ENCODE data around the gene BEND5. TPM values are rescaled to one million over a fixed set of nuclear protein-coding genes. Genes with fewer than 3 reads are reported as not detected.

The BEND5 gene
- total and polyA plus RNA-seq, 10 of the 15 experiments (the other 5 are each of a cell fraction or from before 2014, with no cell fraction given): 0.26 TPM; not detected in 9

GRCh38 chr1:48772211-48772610 lies 4.5 kb downstream of the BEND5 start (continued):
- TF ChIP-seq, protein P1, sequence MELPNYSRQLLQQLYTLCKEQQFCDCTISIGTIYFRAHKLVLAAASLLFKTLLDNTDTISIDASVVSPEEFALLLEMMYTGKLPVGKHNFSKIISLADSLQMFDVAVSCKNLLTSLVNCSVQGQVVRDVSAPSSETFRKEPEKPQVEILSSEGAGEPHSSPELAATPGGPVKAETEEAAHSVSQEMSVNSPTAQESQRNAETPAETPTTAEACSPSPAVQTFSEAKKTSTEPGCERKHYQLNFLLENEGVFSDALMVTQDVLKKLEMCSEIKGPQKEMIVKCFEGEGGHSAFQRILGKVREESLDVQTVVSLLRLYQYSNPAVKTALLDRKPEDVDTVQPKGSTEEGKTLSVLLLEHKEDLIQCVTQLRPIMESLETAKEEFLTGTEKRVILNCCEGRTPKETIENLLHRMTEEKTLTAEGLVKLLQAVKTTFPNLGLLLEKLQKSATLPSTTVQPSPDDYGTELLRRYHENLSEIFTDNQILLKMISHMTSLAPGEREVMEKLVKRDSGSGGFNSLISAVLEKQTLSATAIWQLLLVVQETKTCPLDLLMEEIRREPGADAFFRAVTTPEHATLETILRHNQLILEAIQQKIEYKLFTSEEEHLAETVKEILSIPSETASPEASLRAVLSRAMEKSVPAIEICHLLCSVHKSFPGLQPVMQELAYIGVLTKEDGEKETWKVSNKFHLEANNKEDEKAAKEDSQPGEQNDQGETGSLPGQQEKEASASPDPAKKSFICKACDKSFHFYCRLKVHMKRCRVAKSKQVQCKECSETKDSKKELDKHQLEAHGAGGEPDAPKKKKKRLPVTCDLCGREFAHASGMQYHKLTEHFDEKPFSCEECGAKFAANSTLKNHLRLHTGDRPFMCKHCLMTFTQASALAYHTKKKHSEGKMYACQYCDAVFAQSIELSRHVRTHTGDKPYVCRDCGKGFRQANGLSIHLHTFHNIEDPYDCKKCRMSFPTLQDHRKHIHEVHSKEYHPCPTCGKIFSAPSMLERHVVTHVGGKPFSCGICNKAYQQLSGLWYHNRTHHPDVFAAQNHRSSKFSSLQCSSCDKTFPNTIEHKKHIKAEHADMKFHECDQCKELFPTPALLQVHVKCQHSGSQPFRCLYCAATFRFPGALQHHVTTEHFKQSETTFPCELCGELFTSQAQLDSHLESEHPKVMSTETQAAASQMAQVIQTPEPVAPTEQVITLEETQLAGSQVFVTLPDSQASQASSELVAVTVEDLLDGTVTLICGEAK (IDR thresholded peaks at IDR 0.05; ENCODE audit: borderline replicate concordance): no peak
- TF ChIP-seq E4F1 (IDR thresholded peaks at IDR 0.05; ENCODE audit: borderline replicate concordance, partially characterized antibody): no peak
- no peak for TF ChIP-seq REST (IDR thresholded peaks at IDR 0.05; ENCODE audit: low read depth, low read length)
- TF ChIP-seq NR2C2 (IDR thresholded peaks at IDR 0.05; ENCODE audit: borderline replicate concordance, control insufficient read depth, insufficient read length, low read depth): no peak

All from GM12878 (cell line).